ENCODE results near the gene CEP135. TPM values are rescaled to one million over a fixed set of nuclear protein-coding genes. Genes with fewer than 3 reads are reported as not detected.

The CEP135 gene
- total and polyA plus RNA-seq, 2 donors (not counting 3 experiments of a cell fraction or from before 2014, with no cell fraction given), result 2.8 to 15.3 TPM

DNA sequence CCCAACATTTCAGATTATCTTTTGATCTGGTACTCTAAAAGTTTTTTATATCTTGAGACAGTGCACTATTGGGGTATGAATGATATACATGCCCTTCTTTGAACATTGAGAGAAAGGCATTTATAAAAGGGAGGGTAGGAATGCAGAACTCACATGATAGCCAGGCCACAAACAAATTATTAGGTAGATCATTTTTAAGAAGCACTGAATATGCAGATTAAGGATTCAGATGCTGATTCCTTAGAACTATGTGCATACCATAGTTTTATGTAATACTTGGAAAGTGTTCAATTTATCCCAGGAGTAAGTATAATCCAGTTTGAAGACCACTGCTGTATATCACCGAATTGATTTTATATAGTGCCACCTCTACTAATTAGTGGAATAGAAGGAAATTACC, 18.6 kb downstream of the CEP135 start:
- Histone ChIP-seq H3K4me1 (ENCODE audit: control insufficient read depth, extremely low read depth, insufficient read depth, low read length) (no peaks in the 10 kb centered on the region), H3K4me2 (ENCODE audit: insufficient read depth, low read length) (no peak overlapping the region), H2AFZ (ENCODE audit: low read depth, low read length) (no peak overlapping the region), H4K20me1 (replicated peaks; ENCODE audit: control insufficient read depth, extremely low read depth, insufficient read depth, low read length) (no peaks in the 10 kb centered on the region), H3K79me2 (ENCODE audit: control insufficient read depth, insufficient read depth, low read length) (no peaks in the 10 kb centered on the region), H3K9me1 (replicated peaks; ENCODE audit: control insufficient read depth, extremely low read depth, insufficient read depth, low read length) (no peaks in the 10 kb centered on the region), H3K36me3 (ENCODE audit: control insufficient read depth in 2 of 2, extremely low read depth in 1 of 2, insufficient read depth in 2 of 2, low read length in 2 of 2) (no peaks in the 10 kb centered on the region), H3K4me3 (replicated peaks in 1 of 3; ENCODE audit: insufficient read depth in 1 of 3, low read depth in 1 of 3, low read length in 3 of 3) (no peak overlapping the region), H3K9ac (replicated peaks; ENCODE audit: extremely low read depth, insufficient read depth, low read length) (no peak overlapping the region), H3K27ac (ENCODE audit: insufficient read depth, low read depth, low read length) (no peak overlapping the region), H3K9me3 (replicated peaks; ENCODE audit: control insufficient read depth, insufficient read depth, low read length) (no peaks in the 10 kb centered on the region), H3K27me3 (ENCODE audit: control insufficient read depth in 2 of 2, insufficient read depth in 2 of 2, low read length in 2 of 2) (no peaks in the 10 kb centered on the region)
- CTCF ChIA-PET, result no interaction called here
- POLR2A ChIA-PET, result no interaction called here
- intact Hi-C loops (cut with micrococcal nuclease), result no loop called here
- no TSS peak for BruUV-seq (replicated peaks)
- DNase-seq (ENCODE audit: low read depth, low spot score) (no peak), FAIRE-seq (no peak)
- dilution Hi-C loops (cut with MboI; ENCODE audit: extremely low pct_ligation_motif_present, low sequenced_read_pairs), result no loop called here
- TF ChIP-seq POLR2AphosphoS5 (IDR thresholded peaks at IDR 0.05; ENCODE audit: insufficient read depth, low read depth, low read length) (no peak), MAX (IDR thresholded peaks at IDR 0.05; ENCODE audit: insufficient read depth, insufficient read length) (no peak), EZH2 (IDR thresholded peaks at IDR 0.05; ENCODE audit: borderline replicate concordance, low read depth, low read length, severe bottlenecking) (no peak), MYC (IDR thresholded peaks at IDR 0.05; ENCODE audit: low read depth, low read length) (no peak), FOS (IDR thresholded peaks at IDR 0.05; ENCODE audit: borderline replicate concordance, insufficient read depth, low read length) (no peak), GATA2 (IDR thresholded peaks at IDR 0.05; ENCODE audit: insufficient read depth, insufficient read length, low read depth, low read length) (no peak), JUN (IDR thresholded peaks at IDR 0.05; ENCODE audit: borderline replicate concordance, insufficient read depth, insufficient read length, low read depth) (no peak), POLR2A (IDR thresholded peaks at IDR 0.05; ENCODE audit: low read depth, low read length) (no peak)
- TF ChIP-seq, protein P1, sequence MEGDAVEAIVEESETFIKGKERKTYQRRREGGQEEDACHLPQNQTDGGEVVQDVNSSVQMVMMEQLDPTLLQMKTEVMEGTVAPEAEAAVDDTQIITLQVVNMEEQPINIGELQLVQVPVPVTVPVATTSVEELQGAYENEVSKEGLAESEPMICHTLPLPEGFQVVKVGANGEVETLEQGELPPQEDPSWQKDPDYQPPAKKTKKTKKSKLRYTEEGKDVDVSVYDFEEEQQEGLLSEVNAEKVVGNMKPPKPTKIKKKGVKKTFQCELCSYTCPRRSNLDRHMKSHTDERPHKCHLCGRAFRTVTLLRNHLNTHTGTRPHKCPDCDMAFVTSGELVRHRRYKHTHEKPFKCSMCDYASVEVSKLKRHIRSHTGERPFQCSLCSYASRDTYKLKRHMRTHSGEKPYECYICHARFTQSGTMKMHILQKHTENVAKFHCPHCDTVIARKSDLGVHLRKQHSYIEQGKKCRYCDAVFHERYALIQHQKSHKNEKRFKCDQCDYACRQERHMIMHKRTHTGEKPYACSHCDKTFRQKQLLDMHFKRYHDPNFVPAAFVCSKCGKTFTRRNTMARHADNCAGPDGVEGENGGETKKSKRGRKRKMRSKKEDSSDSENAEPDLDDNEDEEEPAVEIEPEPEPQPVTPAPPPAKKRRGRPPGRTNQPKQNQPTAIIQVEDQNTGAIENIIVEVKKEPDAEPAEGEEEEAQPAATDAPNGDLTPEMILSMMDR (IDR thresholded peaks at IDR 0.05; ENCODE audit: extremely low read depth in 1 of 2, insufficient read depth in 1 of 2, low read depth in 1 of 2, low read length in 2 of 2), result no peak
